Stimulated activated CD4-positive, alpha-beta T cell treated with anti-CD3 and anti-CD28 coated beads, TNF-alpha, amount 100 ng/mL, for 24 hours (primary cell): ENCODE data around the gene CCDC77.
A peak's percentile ranks its signal among the peaks of the same experiment; 100 is the strongest.

ENCODE experiments used
- DNase-seq, 3 experiments: peaks; one replicate each; pipeline ENCODE4 v3.0.0-alpha.2; 2020; ENCODE audit warnings: low read depth in 3 of 3

CCDC77 gene

DNA sequence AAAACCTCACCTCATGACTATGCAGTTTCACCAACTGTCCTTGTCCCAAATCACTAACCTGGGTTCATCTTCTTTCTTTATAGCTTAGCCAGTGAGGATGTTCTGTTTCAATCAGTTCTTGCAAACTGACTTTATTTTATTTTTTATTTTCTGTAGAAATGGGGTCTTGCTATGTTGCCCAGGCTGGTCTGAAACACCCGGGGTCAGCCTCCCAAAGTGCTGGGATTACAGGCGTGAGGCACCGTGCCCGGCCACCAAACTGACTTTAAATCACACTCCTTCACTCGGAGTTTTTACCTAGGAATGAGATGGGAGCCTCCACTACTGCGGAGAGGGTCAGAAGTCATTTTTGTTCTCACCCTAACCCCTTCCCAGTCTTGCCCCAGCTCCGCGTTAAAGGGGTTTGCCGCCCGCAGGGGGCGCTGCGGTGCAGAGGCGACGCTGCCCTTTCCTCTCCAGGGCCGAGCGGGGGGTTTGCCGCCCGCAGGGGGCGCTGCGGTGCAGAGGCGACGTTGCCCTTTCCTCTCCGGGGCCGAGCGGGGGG is 51.3 kb downstream of the CCDC77 start:
- peak in 2 of 3 experiments; percentile 31 to 73 for DNase-seq

- no peak for DNase-seq
These were observed 53.4 kb downstream of the CCDC77 start for GRCh38 chr12:454833-455232.

DNA sequence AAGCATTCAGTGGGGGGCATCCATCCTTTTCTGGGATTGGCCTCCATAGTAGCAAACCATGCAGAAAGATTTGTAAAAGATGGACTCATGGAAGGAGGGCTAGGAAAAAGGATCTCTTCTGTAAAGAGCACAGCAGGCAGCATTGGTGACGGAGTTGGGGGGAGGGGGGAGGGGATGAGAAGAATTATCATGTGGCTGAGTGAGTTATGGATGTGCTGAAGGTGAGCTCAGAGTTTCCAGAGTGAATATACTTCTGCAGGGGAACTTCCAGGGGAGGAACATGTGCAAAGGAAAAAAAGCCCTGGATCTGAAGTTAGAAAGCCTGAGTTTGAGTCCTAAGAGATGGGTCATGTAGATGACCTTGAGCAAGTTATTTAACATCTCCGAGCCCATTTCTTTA is 54.4 kb downstream of the CCDC77 start:
- DNase-seq, result no peak

DNA sequence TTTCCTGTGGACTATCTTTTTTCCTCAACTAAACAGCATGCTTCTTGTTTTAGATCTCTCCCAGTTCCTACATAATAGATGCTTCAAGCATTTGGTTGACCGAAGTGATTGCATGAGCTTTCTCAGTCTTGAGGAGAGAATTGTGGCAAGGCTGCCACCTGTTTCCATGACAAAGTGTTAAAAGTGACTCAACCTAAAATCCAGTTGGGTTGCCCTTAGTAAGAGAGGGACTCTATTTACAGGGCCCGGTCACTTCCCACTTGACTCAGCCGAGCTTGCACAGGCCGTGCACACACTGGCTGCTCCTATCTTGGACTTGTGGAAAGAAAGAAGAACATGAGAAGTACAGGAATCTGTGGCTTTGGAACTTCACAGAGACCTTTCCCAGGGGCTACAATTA is 56.2 kb downstream of the CCDC77 start:
- no peak for DNase-seq

DNA sequence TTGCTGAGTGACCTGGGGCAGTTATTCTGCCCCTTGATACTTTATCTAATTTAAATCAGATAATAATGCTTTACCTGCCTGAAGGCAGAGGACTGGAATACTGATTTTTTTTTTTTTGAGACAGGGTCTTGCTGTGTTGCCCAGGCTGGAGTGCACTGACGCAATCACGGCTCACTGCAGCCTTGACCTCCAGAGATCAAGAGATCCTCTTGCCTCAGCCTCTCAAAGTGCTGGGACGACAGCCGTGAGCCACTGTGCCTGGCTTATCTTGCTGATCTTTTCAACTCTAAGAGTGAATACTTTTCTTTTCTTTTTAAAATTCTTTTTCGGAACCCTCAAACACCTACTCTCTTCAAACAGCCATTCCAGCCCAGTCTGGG is 57.6 kb downstream of the CCDC77 start:
- DNase-seq, result no peak

GRCh38 chr12:459430-460258 is 58.2 kb downstream of the CCDC77 start, which contains the start of gene B4GALNT3:
Gene B4GALNT3 (plus strand): TSS chr12:459939. CDS start chr12:460377, 438 bp downstream.
- peak in 1 of 3 experiments; percentile 38 for DNase-seq

DNA sequence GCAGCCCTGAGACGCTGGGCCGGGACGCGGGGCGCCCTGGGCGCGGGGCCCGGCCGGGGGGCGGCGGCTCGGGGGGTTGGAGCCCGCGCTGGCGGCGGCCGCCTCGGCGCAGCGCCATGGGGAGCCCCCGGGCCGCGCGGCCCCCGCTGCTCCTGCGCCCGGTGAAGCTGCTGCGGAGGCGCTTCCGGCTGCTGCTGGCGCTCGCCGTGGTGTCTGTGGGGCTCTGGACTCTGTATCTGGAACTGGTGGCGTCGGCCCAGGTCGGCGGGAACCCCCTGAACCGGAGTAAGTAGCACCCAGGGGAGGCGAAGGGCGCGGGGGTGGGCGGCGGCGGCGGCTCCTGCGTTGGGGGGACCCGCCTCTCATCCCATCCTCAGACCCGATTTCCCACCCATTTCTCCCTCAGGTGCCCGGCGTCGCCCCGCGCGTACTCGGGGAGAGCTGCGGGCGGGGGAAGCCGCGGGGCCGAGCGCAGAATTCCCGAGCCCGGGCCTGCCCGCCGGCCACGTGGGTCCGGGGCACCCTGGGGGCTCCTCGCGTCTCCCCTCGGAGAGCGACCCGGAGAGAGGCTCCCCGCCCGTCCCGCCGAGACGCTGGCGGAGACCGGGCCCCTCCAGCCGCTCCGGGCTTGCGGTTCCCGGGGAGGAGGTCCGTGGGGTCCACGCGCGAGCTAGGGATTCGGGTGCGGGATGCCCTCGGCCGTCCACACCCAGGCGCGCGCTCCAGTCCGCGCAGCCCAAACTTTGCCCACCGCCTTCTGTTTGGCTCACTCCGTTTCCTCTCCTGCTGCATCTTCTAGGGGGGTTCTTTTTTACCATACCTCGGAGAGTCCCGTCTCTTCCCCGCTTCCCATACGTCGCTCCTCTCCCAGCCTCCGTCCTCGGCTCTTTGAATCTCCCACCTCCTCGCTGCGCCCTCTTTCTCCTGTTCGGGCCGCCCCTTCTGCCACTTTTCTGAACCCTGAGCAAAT is 59.1 kb downstream of the CCDC77 start:
- peak in 1 of 3 experiments; percentile 28 for DNase-seq

GRCh38 chr12:461425-461824 is 60.0 kb downstream of the CCDC77 start:
- no peak for DNase-seq

- DNase-seq, result no peak
These were observed 61.7 kb downstream of the CCDC77 start for GRCh38 chr12:462936-463705.

GRCh38 chr12:464484-465267 is 63.2 kb downstream of the CCDC77 start:
- no peak for DNase-seq

DNA sequence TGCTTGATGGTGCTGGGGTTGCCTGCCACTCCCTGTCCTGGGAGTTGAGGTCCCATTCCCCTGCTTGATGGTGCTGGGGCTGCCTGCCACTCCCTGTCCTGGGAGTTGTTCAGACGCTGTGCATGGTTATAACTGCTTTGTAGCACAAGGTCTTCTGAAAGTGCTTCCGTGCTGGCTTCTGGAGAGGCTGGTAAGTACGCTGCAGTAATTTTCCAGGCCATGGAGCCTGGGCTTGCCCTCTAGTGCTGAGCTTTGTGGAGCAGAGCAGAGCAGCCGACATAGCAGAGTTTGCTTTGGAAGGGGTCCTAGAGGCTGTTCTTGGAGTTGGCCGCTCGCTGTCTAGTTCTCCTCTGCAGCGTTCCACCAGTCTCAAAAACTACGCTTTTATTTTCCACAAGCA is 64.6 kb downstream of the CCDC77 start:
- DNase-seq, result no peak

GRCh38 chr12:466762-467161 is 65.3 kb downstream of the CCDC77 start:
- DNase-seq, result no peak

DNA sequence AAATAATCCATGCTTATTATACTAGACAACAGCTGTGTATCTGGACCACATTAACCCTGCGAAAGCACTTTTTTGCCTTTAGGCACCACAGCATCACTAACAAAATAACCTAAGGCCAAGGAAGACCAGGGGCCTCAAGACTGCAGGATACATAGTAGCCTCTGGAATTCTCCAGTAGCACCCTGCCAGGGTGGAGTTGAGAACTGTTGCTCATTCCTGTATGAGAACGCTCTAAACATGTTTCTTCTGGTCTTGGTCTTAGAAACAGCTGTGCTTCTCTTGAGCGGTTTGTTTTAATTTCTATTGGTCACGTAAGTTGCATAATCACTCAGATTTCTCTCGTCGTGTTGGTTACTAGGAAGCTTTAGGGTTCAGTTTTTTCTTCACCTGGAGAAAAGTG is 66.1 kb downstream of the CCDC77 start:
- DNase-seq, result no peak

GRCh38 chr12:468671-469389 is 67.4 kb downstream of the CCDC77 start:
- DNase-seq, result no peak

DNA sequence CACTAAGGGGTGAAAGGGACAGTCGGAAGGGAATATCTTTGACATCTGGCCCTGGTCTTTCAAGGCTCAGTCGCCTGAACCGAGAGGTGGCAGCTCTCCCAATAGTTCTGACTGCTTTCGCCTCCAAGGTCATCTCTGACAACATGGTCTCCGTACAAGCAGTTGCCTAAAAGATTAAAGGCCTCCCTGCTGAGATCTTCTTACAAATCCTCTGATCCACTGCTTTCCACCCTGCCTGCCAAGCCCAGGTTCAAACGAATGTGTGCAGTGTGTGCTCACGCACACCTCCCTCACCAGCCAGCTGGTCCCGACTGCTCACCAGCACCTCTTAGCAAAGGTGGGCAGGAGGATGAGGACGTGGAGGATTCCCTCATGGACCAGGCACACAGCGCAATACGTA is 68.7 kb downstream of the CCDC77 start:
- DNase-seq, result no peak

GRCh38 chr12:473198-473597 is 71.8 kb downstream of the CCDC77 start:
- DNase-seq, result no peak

DNA sequence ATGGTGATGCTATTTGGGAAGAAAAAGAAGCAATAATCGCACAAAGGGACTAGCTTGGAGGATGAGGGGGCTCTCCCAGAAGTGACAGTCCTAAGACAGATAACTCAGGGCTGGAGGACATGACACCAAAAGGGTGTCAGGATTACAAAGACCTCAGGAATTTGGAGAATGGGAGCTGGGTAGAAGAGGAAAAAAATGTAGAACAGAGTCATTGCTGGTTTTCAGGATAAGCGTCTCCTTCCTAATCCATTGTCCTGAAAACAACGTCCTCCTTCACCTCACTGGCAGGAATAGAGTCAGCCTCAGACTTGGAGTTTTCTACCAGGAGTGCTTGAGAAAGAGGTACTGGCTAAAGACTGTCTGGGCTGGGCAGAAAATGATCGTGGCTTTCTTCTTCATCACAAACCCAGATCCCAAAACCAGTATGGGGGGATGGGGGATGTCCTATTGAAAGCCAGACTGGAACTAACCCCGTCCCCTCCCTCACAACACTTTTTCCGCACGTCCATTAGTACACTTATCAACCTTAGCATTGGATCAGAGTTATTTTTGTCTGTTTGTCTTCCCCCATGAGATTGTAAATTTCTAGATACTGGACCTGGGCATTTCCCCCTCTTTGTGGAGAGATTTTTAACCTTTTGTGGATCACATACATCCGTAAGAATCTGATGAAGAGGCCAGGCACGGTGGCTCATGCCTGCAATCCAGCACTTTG is 72.6 kb downstream of the CCDC77 start:
- DNase-seq, result no peak

GRCh38 chr12:475286-475685 is 73.8 kb downstream of the CCDC77 start:
- no peak for DNase-seq

GRCh38 chr12:479161-479560 is 77.7 kb downstream of the CCDC77 start:
- DNase-seq, result no peak
